HCT116 (cell line): ENCODE data around the gene CBFA2T3. TPM values are rescaled to one million over a fixed set of nuclear protein-coding genes. Genes with fewer than 3 reads are reported as not detected.

Experiments
- ATAC-seq: fragments of 200-7000 bp; cut with Tn5 transposase; 2 replicates; pipeline ENCODE4 v1.9.1; 2020; ENCODE audit warnings: mild to moderate bottlenecking, moderate library complexity
- BruUV-seq: library from RNA; stranded (reverse); fragments of 400-500 nt; replicated peaks from 2 replicates; lab custom pipeline; 2021; lab: Mats Ljungman, UMichigan
- CTCF ChIA-PET: fragments of 300-600 bp; sonication (Branson Sonifier 250); formaldehyde crosslinking; loops from one replicate; lab custom pipeline; 2021; ENCODE audit warnings: antibody characterized with exemption; lab: Charles Lee
- POLR2A ChIA-PET: fragments of 300-600, 350-600 bp; sonication (Branson Sonifier 250); formaldehyde crosslinking; loops from one replicate; lab custom pipeline; 2021; ENCODE audit warnings: antibody characterized with exemption; lab: Charles Lee
- RAD21 ChIA-PET, 2 experiments: fragments of 300-600 bp; sonication (Branson Sonifier 250); formaldehyde crosslinking; loops; one replicate each; lab custom pipeline; 2023; ENCODE audit warnings: low total read pairs in 2 of 2; ENCODE audit not compliant: uncharacterized antibody in 2 of 2, unreplicated experiment in 2 of 2, low non-redundant PET in 1 of 2; lab: Charles Lee
- DNase-seq: peaks from one replicate; pipeline ENCODE4 v3.0.0-alpha.2; 2010; ENCODE audit warnings: low read depth, low spot score
- H2AFZ ChIP-seq: fragments of 200-600 bp; shearing (Covaris generic), sonication (generic); 2 replicates; pipeline ENCODE4 v1.6.1; 2017; ENCODE audit warnings: low read depth, mixed run types, mixed read lengths, antibody characterized with exemption, low read length; ENCODE audit not compliant: poor library complexity, severe bottlenecking
- H3K27ac ChIP-seq: 2 replicates; pipeline ENCODE4 v1.5.1; 2012; ENCODE audit warnings: low read depth, low read length
- H3K27me3 ChIP-seq: fragments of 200-600 bp; sonication (generic); 2 replicates; pipeline ENCODE4 v1.6.1; 2016; ENCODE audit warnings: mixed run types, low read length, mixed read lengths; ENCODE audit not compliant: insufficient read depth
- H3K36me3 ChIP-seq, 2 experiments: fragments of 200-500 bp in 1 of 2; fragments of 200-600 bp in 1 of 2; sonication (Bioruptor generic) in 1 of 2; sonication (generic) in 1 of 2; 2 replicates each; pipeline versions ENCODE4 v1.5.1 to v1.6.1; 2014 to 2016; ENCODE audit warnings: low read length in 2 of 2, inconsistent platforms in 1 of 2, mixed read lengths in 1 of 2, mixed run types in 1 of 2; ENCODE audit not compliant: insufficient read depth in 2 of 2, control insufficient read depth in 1 of 2
- H3K4me1 ChIP-seq, 2 experiments: fragments of 200-600 bp in 1 of 2; sonication (generic) in 1 of 2; 2 replicates each; pipeline versions ENCODE4 v1.5.1 to v1.6.1; 2012 to 2017; ENCODE audit warnings: low read length in 2 of 2, inconsistent platforms in 1 of 2, mild to moderate bottlenecking in 1 of 2, mixed read lengths in 1 of 2, mixed run types in 1 of 2, moderate library complexity in 1 of 2; ENCODE audit not compliant: insufficient read depth in 2 of 2, control insufficient read depth in 1 of 2
- H3K4me2 ChIP-seq: fragments of 200-600 bp; sonication (generic); 2 replicates; pipeline ENCODE4 v1.6.1; 2017; ENCODE audit warnings: mixed run types, low read length, mixed read lengths
- H3K4me3 ChIP-seq, 2 experiments: fragments of 200-600 bp in 1 of 2; sonication (generic) in 1 of 2; replicated peaks in 1 of 2; 2 replicates each; pipeline ENCODE4 v1.5.1; 2011 to 2016; ENCODE audit warnings: low read length in 2 of 2, control low read depth in 1 of 2, low read depth in 1 of 2, mild to moderate bottlenecking in 1 of 2, mixed read lengths in 1 of 2, mixed run types in 1 of 2
- H3K79me2 ChIP-seq: fragments of 200-600 bp; sonication (generic); 2 replicates; pipeline ENCODE4 v1.6.1; 2017; ENCODE audit warnings: mild to moderate bottlenecking, mixed run types, low read length, moderate library complexity, mixed read lengths; ENCODE audit not compliant: insufficient read depth
- H3K9ac ChIP-seq: fragments of 200-600 bp; sonication (generic); 2 replicates; pipeline ENCODE4 v1.6.1; 2016; ENCODE audit warnings: low read length, mixed read lengths
- H3K9me2 ChIP-seq: fragments of 200-600 bp; sonication (generic), shearing (Covaris generic); 2 replicates; pipeline ENCODE4 v1.6.1; 2017; ENCODE audit warnings: mixed run types, mild to moderate bottlenecking, moderate library complexity; ENCODE audit not compliant: insufficient read depth
- H3K9me3 ChIP-seq, 2 experiments: fragments of 200-500 bp in 1 of 2; fragments of 200-600 bp in 1 of 2; sonication (Bioruptor generic) in 1 of 2; sonication (generic) in 1 of 2; 2 replicates each; pipeline ENCODE4 v1.6.1; 2014 to 2017; ENCODE audit warnings: low read length in 2 of 2, mixed read lengths in 2 of 2, inconsistent platforms in 1 of 2, low read depth in 1 of 2, mild to moderate bottlenecking in 1 of 2, mixed run types in 1 of 2, moderate library complexity in 1 of 2; ENCODE audit not compliant: control insufficient read depth in 1 of 2, insufficient read depth in 1 of 2
- H4K20me1 ChIP-seq: fragments of 200-600 bp; sonication (generic), shearing (Covaris generic); 2 replicates; pipeline ENCODE4 v1.6.1; 2017; ENCODE audit warnings: mixed run types, mild to moderate bottlenecking, moderate library complexity; ENCODE audit not compliant: insufficient read depth
- CEBPB ChIP-seq: IDR thresholded peaks from 2 replicates; pipeline ENCODE4 v1.6.1; 2012; ENCODE audit warnings: low read depth
- EGR1 ChIP-seq: IDR thresholded peaks from 2 replicates; pipeline ENCODE4 v1.6.1; 2012; ENCODE audit warnings: low read depth
- ELF1 ChIP-seq: IDR thresholded peaks from 2 replicates; pipeline ENCODE4 v1.6.1; 2012; ENCODE audit warnings: low read depth, borderline replicate concordance
- EZH2 ChIP-seq: fragments of 200-600 bp; sonication (generic); IDR thresholded peaks from 2 replicates; pipeline ENCODE4 v1.6.1; 2017; ENCODE audit warnings: antibody characterized with exemption, mixed run types
- FOSL1 ChIP-seq: IDR thresholded peaks from 2 replicates; pipeline ENCODE4 v1.6.1; 2012; ENCODE audit warnings: low read depth
- JUND ChIP-seq: IDR thresholded peaks from 2 replicates; pipeline ENCODE4 v1.6.1; 2012
- RAD21 ChIP-seq: IDR thresholded peaks from 2 replicates; pipeline ENCODE4 v1.6.1; 2012; ENCODE audit warnings: low read depth, mild to moderate bottlenecking
- SIN3A ChIP-seq: IDR thresholded peaks from 2 replicates; pipeline ENCODE4 v1.6.1; 2012; ENCODE audit warnings: low read depth
- SP1 ChIP-seq: IDR thresholded peaks from 2 replicates; pipeline ENCODE4 v1.6.1; 2012; ENCODE audit warnings: low read depth
- SRF ChIP-seq: IDR thresholded peaks from 2 replicates; pipeline ENCODE4 v1.6.1; 2012; ENCODE audit warnings: low read depth
- TCF7L2 ChIP-seq: IDR thresholded peaks from 2 replicates; pipeline ENCODE4 v1.7.0; 2011; ENCODE audit warnings: borderline replicate concordance, inconsistent platforms; ENCODE audit not compliant: insufficient read depth, insufficient read length; ENCODE audit errors: extremely low read depth
- YY1 ChIP-seq: IDR thresholded peaks from 2 replicates; pipeline ENCODE4 v1.6.1; 2011; ENCODE audit warnings: low read length, low read depth, moderate library complexity, mild to moderate bottlenecking; ENCODE audit not compliant: insufficient replicate concordance; ENCODE audit errors: extremely low read depth
- ZFX ChIP-seq: fragments of 450-650 bp; IDR thresholded peaks from 2 replicates; pipeline ENCODE4 v1.6.1; 2017
- intact Hi-C: fragments of 100-400 bp; cut with micrococcal nuclease; formaldehyde crosslinking; loops from 2 replicates; pipeline ENCODE4 v1.10.0; 2022
- total RNA-seq: library from RNA; stranded (reverse); gene quantifications from one replicate; pipeline ENCODE4 v1.2.1, GENCODE V29; 2021; ENCODE audit not compliant: unreplicated experiment
- TF ChIP-seq, protein P1 (sequence below): IDR thresholded peaks from 2 replicates; pipeline ENCODE4 v1.6.1; 2012; ENCODE audit warnings: low read depth
- TF ChIP-seq, protein P2 (sequence below): IDR thresholded peaks from 2 replicates; pipeline ENCODE4 v1.6.1; 2012
- TF ChIP-seq, protein P3 (sequence below): IDR thresholded peaks from 2 replicates; pipeline ENCODE4 v1.6.1; 2012

The CBFA2T3 gene
- total RNA-seq, 1 experiment from 2014 or later, result 19.1 TPM

DNA sequence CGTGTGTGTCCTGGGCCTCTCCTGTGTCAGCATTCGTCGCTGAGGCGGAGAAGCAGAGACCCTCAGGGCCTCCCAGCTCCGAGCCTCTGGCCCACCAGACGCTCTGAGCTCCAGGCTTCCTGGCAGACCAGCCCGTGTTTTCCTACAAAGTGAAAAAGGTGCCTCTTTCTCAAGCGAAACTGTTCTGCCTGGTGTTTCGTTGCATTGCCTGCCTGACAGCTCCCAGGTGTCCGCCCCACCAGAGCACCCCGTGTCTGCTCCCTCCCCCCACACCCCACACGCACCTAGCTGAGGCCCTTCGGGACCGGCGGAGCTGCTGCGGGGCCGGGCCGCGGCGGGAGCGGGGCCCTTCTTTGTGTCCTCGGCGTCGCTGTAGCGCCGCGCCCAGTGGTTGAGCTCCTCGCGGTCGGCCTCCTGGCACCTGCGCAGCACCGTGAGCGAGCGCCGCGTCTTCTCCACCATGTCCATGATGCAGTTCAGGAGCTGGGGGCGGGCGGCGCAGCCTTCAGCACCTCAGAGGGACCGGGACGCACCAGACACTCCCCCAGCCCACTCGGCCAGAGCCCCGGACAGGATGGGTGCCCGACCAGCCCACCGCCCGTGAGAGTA lies 95.9 kb downstream of the CBFA2T3 start:
- ChIA-PET POLR2A (no interaction called here), CTCF (no interaction called here)
- H3K4me2 ChIP-seq, result no peak overlapping the region

More for the DNA sequence above, 95.9 kb downstream of the CBFA2T3 start:
- no peak overlapping the region for H3K4me3 ChIP-seq
- no peaks in the 10 kb centered on the region for H3K9me3 ChIP-seq
- RAD21 ChIA-PET, result no interaction called here
- peaks cover 7 to 11% of the 10 kb centered on the region in 2 experiments; a peak in 3 of 4 replicates for H3K4me1 ChIP-seq
- H3K27ac ChIP-seq, result no peak overlapping the region
- H3K79me2 ChIP-seq, result no peaks in the 10 kb centered on the region
- intact Hi-C loops, result no loop called here
- no peak overlapping the region for H2AFZ ChIP-seq
- no peak overlapping the region for H3K9ac ChIP-seq
- no TSS peak for BruUV-seq
- H3K27me3 ChIP-seq, result no peaks in the 10 kb centered on the region
- TF ChIP-seq FOSL1, result no peak
- TF ChIP-seq YY1, result no peak
- no peak for TF ChIP-seq JUND
- TF ChIP-seq ZFX, result no peak
- no peak for TF ChIP-seq TCF7L2
- no peak for TF ChIP-seq EZH2
- TF ChIP-seq, protein P1, sequence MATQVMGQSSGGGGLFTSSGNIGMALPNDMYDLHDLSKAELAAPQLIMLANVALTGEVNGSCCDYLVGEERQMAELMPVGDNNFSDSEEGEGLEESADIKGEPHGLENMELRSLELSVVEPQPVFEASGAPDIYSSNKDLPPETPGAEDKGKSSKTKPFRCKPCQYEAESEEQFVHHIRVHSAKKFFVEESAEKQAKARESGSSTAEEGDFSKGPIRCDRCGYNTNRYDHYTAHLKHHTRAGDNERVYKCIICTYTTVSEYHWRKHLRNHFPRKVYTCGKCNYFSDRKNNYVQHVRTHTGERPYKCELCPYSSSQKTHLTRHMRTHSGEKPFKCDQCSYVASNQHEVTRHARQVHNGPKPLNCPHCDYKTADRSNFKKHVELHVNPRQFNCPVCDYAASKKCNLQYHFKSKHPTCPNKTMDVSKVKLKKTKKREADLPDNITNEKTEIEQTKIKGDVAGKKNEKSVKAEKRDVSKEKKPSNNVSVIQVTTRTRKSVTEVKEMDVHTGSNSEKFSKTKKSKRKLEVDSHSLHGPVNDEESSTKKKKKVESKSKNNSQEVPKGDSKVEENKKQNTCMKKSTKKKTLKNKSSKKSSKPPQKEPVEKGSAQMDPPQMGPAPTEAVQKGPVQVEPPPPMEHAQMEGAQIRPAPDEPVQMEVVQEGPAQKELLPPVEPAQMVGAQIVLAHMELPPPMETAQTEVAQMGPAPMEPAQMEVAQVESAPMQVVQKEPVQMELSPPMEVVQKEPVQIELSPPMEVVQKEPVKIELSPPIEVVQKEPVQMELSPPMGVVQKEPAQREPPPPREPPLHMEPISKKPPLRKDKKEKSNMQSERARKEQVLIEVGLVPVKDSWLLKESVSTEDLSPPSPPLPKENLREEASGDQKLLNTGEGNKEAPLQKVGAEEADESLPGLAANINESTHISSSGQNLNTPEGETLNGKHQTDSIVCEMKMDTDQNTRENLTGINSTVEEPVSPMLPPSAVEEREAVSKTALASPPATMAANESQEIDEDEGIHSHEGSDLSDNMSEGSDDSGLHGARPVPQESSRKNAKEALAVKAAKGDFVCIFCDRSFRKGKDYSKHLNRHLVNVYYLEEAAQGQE, result no peak
- TF ChIP-seq SRF, result no peak
- no peak for TF ChIP-seq EGR1
- TF ChIP-seq, protein P2, sequence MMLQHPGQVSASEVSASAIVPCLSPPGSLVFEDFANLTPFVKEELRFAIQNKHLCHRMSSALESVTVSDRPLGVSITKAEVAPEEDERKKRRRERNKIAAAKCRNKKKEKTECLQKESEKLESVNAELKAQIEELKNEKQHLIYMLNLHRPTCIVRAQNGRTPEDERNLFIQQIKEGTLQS, result no peak
- TF ChIP-seq RAD21, result no peak
- no peak for TF ChIP-seq SP1
- no peak for TF ChIP-seq SIN3A
- TF ChIP-seq, protein P3, sequence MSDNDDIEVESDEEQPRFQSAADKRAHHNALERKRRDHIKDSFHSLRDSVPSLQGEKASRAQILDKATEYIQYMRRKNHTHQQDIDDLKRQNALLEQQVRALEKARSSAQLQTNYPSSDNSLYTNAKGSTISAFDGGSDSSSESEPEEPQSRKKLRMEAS, result no peak
- no peak for TF ChIP-seq CEBPB
- TF ChIP-seq ELF1, result no peak
- DNase-seq (no peak), ATAC-seq (no peak)
- 0 out of 4 replicates have a peak, but pooled peaks cover 0 to 6% of the 10 kb centered on the region in 2 experiments for H3K36me3 ChIP-seq
- no peaks in the 10 kb centered on the region for H3K9me2 ChIP-seq
- no peaks in the 10 kb centered on the region for H4K20me1 ChIP-seq
